ENCODE results near the gene ERAL1. TPM values are rescaled to one million over a fixed set of nuclear protein-coding genes. Genes with fewer than 3 reads are reported as not detected.

Gene ERAL1
- total and polyA plus RNA-seq, 2 of the 8 experiments (the other 6 are each of a cell fraction or from before 2014, with no cell fraction given), result 67.8 to 122 TPM

GRCh38 chr17:28812748-28813377, 42.0 kb upstream of the ERAL1 start:
- Histone ChIP-seq H2BK20ac (ENCODE audit: low read length) (no peak overlapping the region), H3K9me3 (ENCODE audit: insufficient read depth in 2 of 2, low read depth in 1 of 2, low read length in 1 of 2) (no peaks in the 10 kb centered on the region), H2BK15ac (ENCODE audit: low read length) (no peak overlapping the region), H2BK5ac (ENCODE audit: low read depth, low read length) (peak overlapping the region; percentile 90), H3K23me2 (ENCODE audit: low read depth, low read length) (peaks cover 2% of the 10 kb centered on the region; the same call in 1 of the 2 replicates), H3K79me2 (ENCODE audit: control insufficient read depth in 1 of 2, insufficient read depth in 2 of 2, low read length in 2 of 2) (peaks cover 0 to 78% of the 10 kb centered on the region in 2 experiments; a peak in 2 of 4 replicates), H2AFZ (ENCODE audit: low read length) (no peak overlapping the region), H4K8ac (ENCODE audit: extremely low read depth, insufficient read depth, low read length) (peak overlapping the region; percentile 93; the same call in 1 of the 2 replicates), H3K9ac (replicated peaks in 1 of 4; ENCODE audit: extremely low read depth in 1 of 4, low read depth in 3 of 4, low read length in 3 of 4) (peak overlapping the region in 3 of 4 experiments; percentile 52 to 70 (median 69); a peak in 5 of 7 replicates), H2BK120ac (replicated peaks; ENCODE audit: low read depth, low read length) (no peak overlapping the region), H4K5ac (ENCODE audit: insufficient read length, low read depth, low read length) (peak overlapping the region; percentile 63), H3K27me3 (replicated peaks in 1 of 4; ENCODE audit: control insufficient read depth in 3 of 4, extremely low read depth in 1 of 4, insufficient read depth in 3 of 4, low read length in 3 of 4) (no peaks in the 10 kb centered on the region), H2AK5ac (ENCODE audit: low read depth, low read length) (no peak overlapping the region; the same call in 1 of the 2 replicates), H3K4me3 (ENCODE audit: extremely low read depth in 1 of 4, insufficient read depth in 2 of 4, low read depth in 3 of 4, low read length in 4 of 4) (peak overlapping the region; percentile 35 to 89 (median 57); a peak in 7 of 8 replicates), H3K18ac (ENCODE audit: extremely low read depth, low read length) (no peak overlapping the region), H4K20me1 (replicated peaks in 1 of 2; ENCODE audit: control insufficient read depth in 1 of 2, insufficient read depth in 2 of 2, low read length in 2 of 2) (no peaks in the 10 kb centered on the region), H3K36me3 (ENCODE audit: control insufficient read depth in 2 of 4, insufficient read depth in 4 of 4, low read length in 3 of 4) (no peaks in the 10 kb centered on the region), H3K79me1 (ENCODE audit: low read depth, low read length) (no peaks in the 10 kb centered on the region; the same call in 1 of the 2 replicates), H3K4me2 (ENCODE audit: insufficient read depth in 1 of 2, low read depth in 2 of 2, low read length in 2 of 2) (peak overlapping the region; percentile 62 to 80), H3K14ac (ENCODE audit: insufficient read length) (no peak overlapping the region), H3K56ac (replicated peaks; ENCODE audit: insufficient read length, low read depth, low read length) (peak overlapping the region; percentile 23), H3K27ac (ENCODE audit: low read depth, low read length) (peak overlapping the region; percentile 90; the same call in 1 of the 2 replicates), H4K91ac (replicated peaks; ENCODE audit: insufficient read length, low read length) (peak overlapping the region; percentile 92), H3K4me1 (replicated peaks in 1 of 4; ENCODE audit: control insufficient read depth in 3 of 4, insufficient read depth in 4 of 4, low read length in 3 of 4) (peaks cover 2 to 7% (median 5%) of the 10 kb centered on the region in 4 experiments; a peak in 6 of 7 replicates), H2BK12ac (ENCODE audit: low read depth, low read length) (no peak overlapping the region), H3K23ac (ENCODE audit: insufficient read length) (no peak overlapping the region), H3K4ac (replicated peaks; ENCODE audit: insufficient read length, low read depth, low read length) (peak overlapping the region; percentile 30)
- DNase-seq (ENCODE audit: low read depth in 1 of 2, low spot score in 2 of 2), result no peak
- FAIRE-seq, result no peak
- 5% methylated on average over 2 of the region's 10 CpGs; no CpG with 5 or more reads in 1 of the 2 experiments for WGBS, 2 experiments (ENCODE audit: extremely low coverage in 1 of 2, insufficient coverage in 1 of 2, insufficient read length in 1 of 2, insufficient replicate concordance in 2 of 2, low coverage in 1 of 2, low lambda C conversion rate in 2 of 2, missing lambda C conversion rate in 1 of 2)
- ChIA-PET POLR2A (ENCODE audit: partially characterized antibody) (interaction anchor here (0.6 to 2.5 kb wide), 8 partner anchors 12 to 86 kb away, joined by 3 to 11 read pairs (median 4); partner anchors contain the start of genes FAM222B and TRAF4), CTCF (ENCODE audit: partially characterized antibody) (interaction anchor here (0.8 to 3.8 kb wide), 2 partner anchors 49 kb away, joined by 3 to 26 read pairs; no protein-coding TSS in a partner anchor)
- TF ChIP-seq KDM4A (IDR thresholded peaks at IDR 0.05; ENCODE audit: low read depth, low read length, severe bottlenecking) (peak; percentile 17), TBP (IDR thresholded peaks at IDR 0.05; ENCODE audit: low read depth, low read length) (no peak), SAP30 (IDR thresholded peaks at IDR 0.05; ENCODE audit: insufficient read depth, insufficient replicate concordance, low read length) (peak; percentile 39), SRF (IDR thresholded peaks at IDR 0.05; ENCODE audit: low read depth, low read length) (no peak), CREB1 (IDR thresholded peaks at IDR 0.05) (no peak), GTF2F1 (IDR thresholded peaks at IDR 0.05; ENCODE audit: borderline replicate concordance, low read depth, low read length) (no peak), KDM5A (IDR thresholded peaks at IDR 0.05; ENCODE audit: low read length) (no peak), RBBP5 (IDR thresholded peaks at IDR 0.05; ENCODE audit: borderline replicate concordance, low read depth, low read length) (0 out of 2 replicates have a peak, but pooled peaks have one; percentile 44)

All from H1 (cell line).